ENCODE data around the gene NFASC.

Gene NFASC

DNA sequence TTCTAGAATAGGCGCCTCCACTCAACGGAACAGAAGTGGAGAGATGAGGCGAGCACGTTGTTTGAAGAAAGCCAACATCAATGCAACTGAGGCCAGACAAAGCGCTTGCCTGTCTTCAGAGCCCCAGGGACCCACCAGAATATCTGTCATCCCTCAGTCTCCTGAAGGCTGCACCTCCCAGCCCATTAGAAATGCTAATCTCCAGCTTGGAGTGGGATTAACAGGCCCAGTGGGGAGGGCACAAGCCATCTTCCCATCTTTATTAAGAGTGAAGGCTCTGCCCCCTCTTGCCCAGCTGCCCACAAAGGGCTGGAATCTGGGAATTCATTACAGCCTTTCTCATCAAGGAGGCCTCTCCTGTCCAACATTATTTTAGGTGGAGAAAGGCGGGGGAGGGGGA lies 155.5 kb downstream of the NFASC start:
- H3K4me3 ChIP-seq (replicated peaks; ENCODE audit: low read depth, low read length): no peak overlapping the region
- TF ChIP-seq, protein P1, sequence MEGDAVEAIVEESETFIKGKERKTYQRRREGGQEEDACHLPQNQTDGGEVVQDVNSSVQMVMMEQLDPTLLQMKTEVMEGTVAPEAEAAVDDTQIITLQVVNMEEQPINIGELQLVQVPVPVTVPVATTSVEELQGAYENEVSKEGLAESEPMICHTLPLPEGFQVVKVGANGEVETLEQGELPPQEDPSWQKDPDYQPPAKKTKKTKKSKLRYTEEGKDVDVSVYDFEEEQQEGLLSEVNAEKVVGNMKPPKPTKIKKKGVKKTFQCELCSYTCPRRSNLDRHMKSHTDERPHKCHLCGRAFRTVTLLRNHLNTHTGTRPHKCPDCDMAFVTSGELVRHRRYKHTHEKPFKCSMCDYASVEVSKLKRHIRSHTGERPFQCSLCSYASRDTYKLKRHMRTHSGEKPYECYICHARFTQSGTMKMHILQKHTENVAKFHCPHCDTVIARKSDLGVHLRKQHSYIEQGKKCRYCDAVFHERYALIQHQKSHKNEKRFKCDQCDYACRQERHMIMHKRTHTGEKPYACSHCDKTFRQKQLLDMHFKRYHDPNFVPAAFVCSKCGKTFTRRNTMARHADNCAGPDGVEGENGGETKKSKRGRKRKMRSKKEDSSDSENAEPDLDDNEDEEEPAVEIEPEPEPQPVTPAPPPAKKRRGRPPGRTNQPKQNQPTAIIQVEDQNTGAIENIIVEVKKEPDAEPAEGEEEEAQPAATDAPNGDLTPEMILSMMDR (IDR thresholded peaks at IDR 0.05; ENCODE audit: low read depth, low read length, missing control alignments): no peak
- DNase-seq (ENCODE audit: extremely low read depth, low read depth): no peak

DNA sequence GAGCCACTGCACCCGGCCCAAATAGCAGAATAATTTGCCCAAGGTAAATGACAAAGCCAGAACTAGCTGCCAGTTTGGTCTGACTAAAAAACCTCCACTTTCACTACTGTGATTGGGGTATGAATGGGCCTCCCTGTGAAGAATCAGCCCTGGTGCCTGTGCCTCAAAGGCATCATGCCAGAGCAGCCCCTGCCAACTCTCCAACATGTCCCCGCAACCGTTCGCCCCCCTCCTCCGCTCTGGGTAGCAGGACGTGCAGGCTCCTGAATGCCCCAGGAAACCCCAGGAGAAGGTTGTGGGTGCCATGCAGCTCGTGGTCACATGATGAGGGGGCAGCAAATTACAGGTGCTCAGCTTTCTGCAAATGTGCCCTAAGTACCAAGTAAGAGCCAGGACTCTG lies 157.7 kb downstream of the NFASC start:
- TF ChIP-seq, protein P1 (IDR thresholded peaks at IDR 0.05; ENCODE audit: low read depth, low read length, missing control alignments): no peak
- no peak for DNase-seq (ENCODE audit: extremely low read depth, low read depth)
- no peak overlapping the region for H3K4me3 ChIP-seq (replicated peaks; ENCODE audit: low read depth, low read length)

DNA sequence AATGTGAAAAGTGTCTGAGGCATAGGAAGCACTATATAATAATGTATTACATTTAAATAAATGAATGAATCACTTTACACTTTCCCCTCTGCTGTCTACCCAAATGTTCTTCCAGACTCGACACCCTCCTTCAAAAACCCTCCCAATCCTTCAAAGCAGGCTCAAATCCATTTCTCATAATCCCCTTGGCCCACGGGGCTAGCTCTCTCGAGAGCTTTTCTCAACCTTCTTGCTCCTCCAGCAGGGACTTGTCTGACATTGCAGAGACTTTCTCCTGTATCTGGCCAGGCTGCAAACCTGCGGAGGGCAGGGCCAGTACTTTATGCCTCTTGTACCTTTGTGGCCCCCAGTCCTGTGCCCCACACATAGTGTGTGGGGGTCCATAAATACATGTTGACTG lies 158.3 kb downstream of the NFASC start:
- TF ChIP-seq, protein P1 (IDR thresholded peaks at IDR 0.05; ENCODE audit: low read depth, low read length, missing control alignments): no peak
- no peak overlapping the region for H3K4me3 ChIP-seq (replicated peaks; ENCODE audit: low read depth, low read length)

DNA sequence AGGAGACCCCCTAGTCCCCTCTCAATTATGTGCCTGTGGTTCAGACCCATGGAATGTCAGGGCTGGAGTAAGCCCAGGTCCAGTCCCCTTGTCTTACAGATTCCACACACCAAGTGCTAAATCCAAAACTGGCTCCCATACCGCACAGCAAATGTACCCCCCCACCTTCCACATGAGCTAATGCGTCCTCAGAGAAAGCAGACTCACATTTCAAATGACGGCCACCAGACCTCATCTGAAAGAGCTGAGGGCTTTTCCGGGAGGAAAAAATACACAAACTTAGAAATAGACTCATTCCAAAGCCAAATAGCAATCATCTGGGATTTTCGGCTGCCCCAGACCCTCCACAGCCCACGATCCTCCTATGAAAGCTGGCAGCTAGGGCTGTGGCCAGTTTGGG lies 159.6 kb downstream of the NFASC start:
- TF ChIP-seq, protein P1 (IDR thresholded peaks at IDR 0.05; ENCODE audit: low read depth, low read length, missing control alignments): no peak
- H3K4me3 ChIP-seq (replicated peaks; ENCODE audit: low read depth, low read length): no peak overlapping the region
- no peak for DNase-seq (ENCODE audit: extremely low read depth, low read depth)

More for the DNA sequence above, 158.3 kb downstream of the NFASC start:
- DNase-seq (ENCODE audit: extremely low read depth, low read depth): no peak

DNA sequence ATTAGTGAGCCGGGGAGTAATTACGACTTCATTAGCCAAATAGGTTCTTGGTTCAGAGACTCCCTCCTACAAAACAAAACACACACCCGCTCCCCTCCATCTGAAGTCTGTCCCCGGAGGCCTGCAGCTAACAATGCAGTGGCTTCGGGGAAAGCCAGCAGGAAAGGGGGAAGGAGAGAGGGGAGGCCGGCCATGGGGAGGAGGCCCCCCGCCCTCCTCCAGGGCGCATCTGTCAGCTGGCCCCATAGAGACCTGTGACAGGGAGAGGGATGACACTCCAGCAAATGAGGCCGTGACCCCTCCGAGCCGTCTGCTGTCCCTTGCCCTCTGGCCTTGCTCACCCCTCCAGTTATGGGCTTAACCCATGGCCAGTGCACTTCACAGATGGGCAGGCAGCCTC lies 160.2 kb downstream of the NFASC start:
- H3K4me3 ChIP-seq (replicated peaks; ENCODE audit: low read depth, low read length): no peak overlapping the region
- no peak for DNase-seq (ENCODE audit: extremely low read depth, low read depth)
- TF ChIP-seq, protein P1 (IDR thresholded peaks at IDR 0.05; ENCODE audit: low read depth, low read length, missing control alignments): no peak

DNA sequence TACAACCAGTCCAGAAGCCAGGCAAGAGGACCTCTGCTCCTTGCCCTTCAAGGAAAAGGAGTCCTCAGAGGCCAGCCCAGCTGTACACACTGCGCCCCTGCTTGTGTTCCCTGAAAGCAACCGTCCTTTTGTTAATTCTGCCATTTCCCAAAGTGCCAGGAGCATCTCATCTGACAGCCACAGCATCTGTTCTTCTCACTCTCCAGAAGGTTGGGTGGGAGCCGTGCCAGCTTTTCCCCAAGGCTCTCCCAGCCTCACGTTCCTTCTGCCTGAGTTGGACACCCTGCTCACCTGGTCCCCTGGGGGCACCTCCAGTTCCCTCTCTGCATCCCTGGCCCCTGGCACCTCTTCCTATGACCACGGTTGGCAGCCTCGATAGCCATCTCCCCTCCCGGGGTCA lies 161.8 kb downstream of the NFASC start:
- DNase-seq (ENCODE audit: extremely low read depth, low read depth): no peak
- H3K4me3 ChIP-seq (replicated peaks; ENCODE audit: low read depth, low read length): no peak overlapping the region
- TF ChIP-seq, protein P1 (IDR thresholded peaks at IDR 0.05; ENCODE audit: low read depth, low read length, missing control alignments): no peak

DNA sequence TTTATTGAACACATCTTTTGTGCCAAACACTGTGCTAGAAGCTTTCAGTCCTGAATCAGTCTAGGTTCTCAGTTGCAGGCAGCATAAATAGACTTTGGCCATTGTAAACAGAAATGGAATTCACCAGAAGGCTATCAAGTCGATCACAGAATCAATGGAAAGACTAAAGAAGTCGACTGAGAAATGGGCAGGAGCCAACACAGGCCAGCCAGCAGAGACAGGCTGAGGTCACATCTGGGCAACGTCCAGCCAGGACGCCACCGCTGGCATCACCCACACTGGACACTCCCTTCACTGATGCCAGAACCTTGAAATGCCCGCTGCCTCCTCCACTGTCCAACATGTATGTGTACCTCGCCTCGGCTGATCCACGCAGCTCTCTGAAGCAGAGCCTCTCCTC lies 166.9 kb downstream of the NFASC start:
- TF ChIP-seq, protein P1 (IDR thresholded peaks at IDR 0.05; ENCODE audit: low read depth, low read length, missing control alignments): no peak
- no peak overlapping the region for H3K4me3 ChIP-seq (replicated peaks; ENCODE audit: low read depth, low read length)
- DNase-seq (ENCODE audit: extremely low read depth, low read depth): no peak

All from HFF-Myc (cell line).